ENCODE measurements around the gene WWOX. TPM values are rescaled to one million over a fixed set of nuclear protein-coding genes. Genes with fewer than 3 reads are reported as not detected.

WWOX gene
- total RNA-seq, 1 experiment from 2014 or later = 15.6 TPM

DNA sequence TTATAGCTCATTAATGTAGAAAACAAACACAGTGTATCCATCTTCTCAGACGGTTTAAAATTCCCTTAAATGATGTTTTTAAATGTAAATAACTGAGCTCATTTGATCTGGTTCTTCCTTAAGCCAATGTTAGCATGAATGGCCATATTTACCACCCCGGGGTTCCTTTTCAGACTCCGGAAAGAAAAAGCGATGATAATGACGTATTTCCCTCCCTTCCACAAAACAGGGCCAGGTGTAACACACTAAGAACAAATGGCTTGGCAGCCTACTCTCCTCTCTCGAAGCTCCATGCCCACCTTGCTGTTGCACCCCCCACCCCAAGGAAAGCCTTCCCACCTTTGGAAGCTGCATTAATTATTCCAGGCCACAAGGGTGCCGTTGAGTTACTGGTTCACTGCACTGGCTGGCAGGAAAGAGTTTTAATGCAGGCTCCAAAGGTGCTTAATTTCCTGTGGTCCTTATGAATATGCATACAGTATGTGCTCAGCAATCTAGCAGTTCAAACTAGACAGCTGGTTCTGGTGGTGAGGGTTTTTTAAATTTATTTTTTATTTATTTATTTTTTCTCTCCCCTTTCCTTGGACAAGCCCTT, 378.9 kb downstream of the WWOX start:
- Histone ChIP-seq H2BK15ac (ENCODE audit: low read depth, low read length) (no peak overlapping the region), H4K91ac (ENCODE audit: insufficient read length, low read depth, low read length) (no peak overlapping the region), H3K14ac (ENCODE audit: insufficient read depth, low read length) (no peak overlapping the region), H4K20me1 (ENCODE audit: control insufficient read depth, insufficient read depth, insufficient read length) (no peaks in the 10 kb centered on the region), H3K79me2 (ENCODE audit: insufficient read depth, low read length) (no peaks in the 10 kb centered on the region), H2BK12ac (ENCODE audit: insufficient read length, low read depth, low read length) (no peak overlapping the region), H2AFZ (ENCODE audit: low read length) (no peak overlapping the region), H3T11ph (ENCODE audit: low read length) (no peak overlapping the region), H3K79me1 (ENCODE audit: insufficient read depth, low read depth, low read length, poor library complexity, severe bottlenecking) (no peaks in the 10 kb centered on the region), H3K9me3 (ENCODE audit: control insufficient read depth, low read depth, low read length) (no peaks in the 10 kb centered on the region), H3K4me1 (ENCODE audit: insufficient read depth, low read length) (peaks cover 4% of the 10 kb centered on the region; the same call in 1 of the 2 replicates), H3K9ac (ENCODE audit: extremely low read depth, insufficient read length, low read length) (no peak overlapping the region), H3K27ac (ENCODE audit: insufficient read length, low read depth, low read length) (no peak overlapping the region), H4K5ac (ENCODE audit: insufficient read length, low read depth, low read length) (no peak overlapping the region), H3K27me3 (ENCODE audit: insufficient read depth, low read length) (no peaks in the 10 kb centered on the region), H3K4me2 (ENCODE audit: insufficient read depth, insufficient read length, low read length) (no peak overlapping the region), H2BK20ac (ENCODE audit: low read depth, low read length, poor library complexity, severe bottlenecking) (no peak overlapping the region), H3K23ac (ENCODE audit: insufficient read length, low read depth, low read length) (no peak overlapping the region), H4K8ac (replicated peaks; ENCODE audit: insufficient read length, low read depth, low read length) (no peak overlapping the region), H3K18ac (ENCODE audit: insufficient read length, low read depth, low read length) (no peak overlapping the region), H2BK120ac (ENCODE audit: low read depth, low read length, poor library complexity, severe bottlenecking) (no peak overlapping the region), H3K23me2 (ENCODE audit: insufficient read length, low read depth, low read length, poor library complexity, severe bottlenecking) (no peaks in the 10 kb centered on the region), H2BK5ac (ENCODE audit: insufficient read length, low read length) (no peak overlapping the region), H3K56ac (ENCODE audit: insufficient read length, low read depth, low read length) (no peak overlapping the region), H2AK5ac (ENCODE audit: insufficient read length, low read length) (no peak overlapping the region), H3K4ac (ENCODE audit: low read depth, low read length) (no peak overlapping the region)
- Mint-ChIP-seq H3K27me3 (ENCODE audit: low read depth) (no peaks in the 10 kb centered on the region; the same call in 1 of the 2 replicates), H3K27ac (peak overlapping the region; percentile 25 to 80 (median 53); a peak in 3 of 7 replicates), H3K4me1 (peaks cover 17 to 28% of the 10 kb centered on the region in 2 experiments), H3K4me3 (no peak overlapping the region; a peak in 2 of 5 replicates), H3K36me3 (ENCODE audit: insufficient read depth in 1 of 3, low read depth in 3 of 3) (no peaks in the 10 kb centered on the region; a peak in 1 of 7 replicates), H3K9me3 (no peaks in the 10 kb centered on the region)
- DNase-seq = peak; percentile 69
- TF ChIP-seq CTCF (conservative IDR thresholded peaks at IDR 0.05) = peak; percentile 47; the same call in 2 of the 3 replicates
- WGBS (ENCODE audit: extremely low coverage, insufficient read length, low lambda C conversion rate) = no CpG with 5 or more reads among the region's 7 CpGs
